Measurements from ENCODE around the gene SORCS1. TPM values are rescaled to one million over a fixed set of nuclear protein-coding genes. Genes with fewer than 3 reads are reported as not detected.

SORCS1 gene
- total and polyA plus RNA-seq, 2 of the 8 experiments (the other 6 are each of a cell fraction or from before 2014, with no cell fraction given), result 4.1 to 4.6 TPM

- TF ChIP-seq YY1 (IDR thresholded peaks at IDR 0.05; ENCODE audit: low read depth, low read length), result no peak
These were observed 151.1 kb downstream of the SORCS1 start (continued) for GRCh38 chr10:107013258-107014006.
